HG03432 (cell line): ENCODE data around the gene FFAR1.

Experiments
- ATAC-seq: cut with Tn5 transposase; IDR thresholded peaks from one replicate; pipeline ENCODE4 v1.9.1; 2021; ENCODE audit warnings: mild to moderate bottlenecking, moderate library complexity; ENCODE audit not compliant: unreplicated experiment

Gene FFAR1

DNA sequence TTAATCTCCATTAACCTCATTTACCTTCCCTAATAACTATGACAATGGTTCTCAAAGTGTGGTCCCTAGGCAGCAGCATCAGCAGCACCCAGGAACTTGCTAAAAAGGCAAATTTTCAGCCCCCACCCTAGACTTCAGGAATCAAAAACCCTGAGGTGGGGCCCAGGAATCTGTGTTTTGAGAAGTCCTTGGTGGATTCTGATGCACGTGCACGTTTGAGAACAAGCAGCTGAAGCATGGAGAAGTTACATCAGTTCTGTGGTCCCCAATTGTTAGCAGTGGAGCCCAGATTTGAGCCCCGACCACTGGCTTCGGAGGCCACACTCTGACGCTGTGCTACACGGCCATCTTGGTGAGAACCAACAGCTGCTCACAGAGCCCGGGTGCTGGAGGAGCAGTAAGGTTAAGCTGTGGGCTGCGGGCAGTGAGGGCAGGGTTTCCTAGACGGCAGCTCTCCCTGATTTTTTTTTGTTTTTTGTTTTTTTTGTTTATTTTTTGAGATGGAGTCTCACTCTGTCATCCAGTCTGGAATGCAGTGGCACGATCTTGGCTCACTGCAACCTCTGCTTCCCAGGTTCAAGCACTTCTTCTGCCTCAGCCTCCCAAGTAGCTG is 32.7 kb upstream of the FFAR1 start:
- ATAC-seq, result no peak

DNA sequence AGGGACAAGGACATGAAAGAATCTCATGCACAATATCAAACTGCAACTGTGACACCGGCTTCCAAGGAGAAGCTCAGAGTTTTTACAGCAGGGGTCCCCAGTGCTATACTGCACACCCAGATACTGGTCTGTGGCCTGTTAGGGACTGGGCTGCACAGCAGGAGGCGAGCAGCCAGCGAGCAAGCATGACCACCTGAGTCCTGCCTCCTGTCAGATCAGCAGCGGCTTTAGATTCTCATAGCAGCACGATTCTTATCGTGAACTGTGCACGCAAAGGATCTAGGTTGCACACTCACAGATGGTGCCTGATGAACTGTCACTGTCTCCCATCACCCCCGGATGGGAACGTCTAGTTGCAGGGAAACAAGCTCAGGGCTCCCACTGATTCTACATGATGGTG is 31.8 kb upstream of the FFAR1 start:
- ATAC-seq, result no peak

DNA sequence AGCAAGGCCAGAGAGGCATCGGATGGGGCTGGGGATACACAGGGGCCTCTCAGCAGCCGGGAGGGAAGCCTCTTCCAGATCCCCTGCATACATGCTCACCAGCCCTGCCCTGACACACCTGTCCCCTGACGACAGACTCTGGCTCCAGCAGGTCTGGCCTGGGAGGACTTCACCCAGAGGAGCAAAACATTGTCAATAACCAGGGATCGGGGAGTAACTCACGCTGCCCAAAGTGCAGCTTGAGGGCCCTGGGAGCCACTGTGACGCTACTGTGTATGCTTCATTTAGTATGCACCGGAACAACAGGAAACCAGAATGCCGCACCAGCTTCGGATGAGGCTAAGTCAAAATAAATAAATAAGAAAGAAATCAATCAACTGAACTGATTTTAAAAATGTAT is 31.1 kb upstream of the FFAR1 start:
- ATAC-seq, result no peak

DNA sequence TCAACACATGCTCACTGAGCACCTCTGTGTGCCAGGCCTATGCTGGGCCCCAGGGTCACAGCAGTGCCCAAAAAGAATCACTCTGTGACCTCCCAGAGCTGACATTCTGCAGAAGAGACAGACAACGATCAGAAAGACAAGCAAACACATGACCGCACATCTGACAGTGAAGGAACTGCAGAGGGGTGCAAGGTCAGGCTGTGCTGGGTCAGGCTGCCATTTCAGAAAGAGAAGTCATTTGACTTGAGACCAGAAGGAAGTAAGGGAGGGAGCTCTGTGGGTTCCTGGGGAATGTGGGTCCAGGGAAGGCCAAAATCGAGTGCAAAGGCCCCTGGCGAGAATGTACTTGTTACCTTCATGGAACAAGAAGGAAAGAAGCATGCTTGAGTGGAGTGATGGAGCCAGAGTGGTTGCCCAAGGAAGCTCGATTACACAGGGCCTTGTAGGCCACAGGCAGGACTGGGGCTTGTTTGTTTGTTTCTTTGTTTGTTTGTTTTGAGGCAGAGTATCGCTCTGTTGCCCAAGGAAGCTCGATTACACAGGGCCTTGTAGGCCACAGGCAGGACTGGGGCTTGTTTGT is 30.1 kb upstream of the FFAR1 start:
- no peak for ATAC-seq

DNA sequence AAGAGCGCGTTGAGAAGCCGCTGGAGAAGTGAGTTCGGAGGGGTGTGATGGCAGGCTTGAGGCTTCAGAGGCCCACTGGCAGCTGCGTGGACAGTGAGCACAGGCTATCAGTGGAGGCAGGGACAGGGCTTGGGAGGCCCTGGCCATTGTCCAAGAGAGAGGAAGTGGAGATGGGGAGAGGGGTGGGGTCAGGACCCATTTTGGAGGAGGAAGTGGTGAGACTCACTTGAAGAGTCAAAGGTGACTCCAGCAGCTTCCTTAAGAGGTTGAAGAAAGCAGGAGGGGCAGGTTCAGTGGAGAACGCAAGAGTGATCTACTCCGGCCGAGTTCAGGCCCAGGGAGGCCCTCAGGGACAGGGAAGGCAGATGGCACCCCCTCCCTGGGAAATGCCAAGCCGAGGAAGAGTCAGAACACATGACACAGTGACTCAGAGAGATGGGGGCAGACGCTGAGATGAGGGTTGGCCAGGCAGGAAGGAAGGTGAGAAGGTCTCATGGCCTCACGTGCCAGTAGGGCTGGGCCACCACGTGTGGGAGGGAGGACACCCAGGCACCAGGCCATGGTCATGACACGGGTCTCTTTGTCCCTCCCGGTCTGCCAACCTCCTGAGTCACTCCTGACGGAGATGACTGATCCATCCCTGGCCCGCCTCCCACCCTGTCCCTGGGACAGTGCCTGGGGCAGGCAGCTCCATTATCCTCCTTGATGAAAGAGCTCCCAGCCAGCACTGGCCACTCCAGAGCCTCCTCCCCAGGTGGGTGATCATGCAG is 28.8 kb upstream of the FFAR1 start:
- ATAC-seq, result no peak

DNA sequence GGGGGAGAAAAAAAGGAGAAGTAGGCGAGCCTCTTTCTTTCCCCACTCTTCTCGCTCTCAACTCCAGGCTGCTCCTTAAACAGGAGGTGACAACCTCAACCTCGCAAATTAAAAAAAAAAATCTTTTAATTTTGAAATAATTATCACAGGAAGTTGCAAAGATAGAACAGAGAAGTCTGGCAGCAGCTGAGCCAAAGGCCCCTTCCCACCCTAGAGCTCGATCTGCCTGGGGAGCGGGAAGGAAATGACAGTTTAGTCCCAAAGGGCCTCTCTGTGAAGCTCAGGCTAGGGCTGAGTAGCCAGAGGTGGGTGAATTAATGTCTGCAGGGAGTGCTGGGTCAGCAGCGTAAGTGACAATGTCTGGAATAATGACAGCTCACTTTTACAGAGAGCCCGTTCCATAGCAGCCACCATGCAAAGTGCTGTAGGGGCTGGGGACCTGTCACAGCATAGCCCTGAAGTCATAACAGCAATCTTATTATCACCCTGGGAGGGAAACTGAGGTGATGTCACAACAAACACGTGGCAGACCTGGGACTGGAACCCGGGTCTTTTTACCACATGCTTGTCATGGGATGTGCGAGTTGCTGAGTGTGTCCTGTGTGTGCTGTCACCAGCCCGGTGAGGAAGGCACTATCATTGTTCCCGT is 27.5 kb upstream of the FFAR1 start:
- ATAC-seq, result no peak

DNA sequence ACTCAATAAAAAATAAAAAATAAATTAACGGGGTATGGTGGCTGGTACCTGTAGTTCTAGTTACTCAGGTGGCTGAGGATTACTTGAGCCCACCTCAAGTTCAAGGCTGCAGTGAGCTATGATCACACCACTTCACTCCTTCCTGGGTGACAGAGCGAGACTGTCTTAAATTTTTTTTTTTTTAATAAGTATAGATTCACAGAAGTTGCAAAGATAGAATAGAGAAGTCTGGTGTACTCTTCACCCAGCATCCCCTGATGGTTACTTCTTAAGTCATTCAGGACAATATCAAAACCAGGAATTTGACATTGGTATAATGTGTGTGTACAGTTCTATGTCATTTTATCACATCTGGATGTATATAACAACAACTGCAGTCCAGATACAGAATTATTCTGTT is 26.4 kb upstream of the FFAR1 start:
- ATAC-seq, result no peak

DNA sequence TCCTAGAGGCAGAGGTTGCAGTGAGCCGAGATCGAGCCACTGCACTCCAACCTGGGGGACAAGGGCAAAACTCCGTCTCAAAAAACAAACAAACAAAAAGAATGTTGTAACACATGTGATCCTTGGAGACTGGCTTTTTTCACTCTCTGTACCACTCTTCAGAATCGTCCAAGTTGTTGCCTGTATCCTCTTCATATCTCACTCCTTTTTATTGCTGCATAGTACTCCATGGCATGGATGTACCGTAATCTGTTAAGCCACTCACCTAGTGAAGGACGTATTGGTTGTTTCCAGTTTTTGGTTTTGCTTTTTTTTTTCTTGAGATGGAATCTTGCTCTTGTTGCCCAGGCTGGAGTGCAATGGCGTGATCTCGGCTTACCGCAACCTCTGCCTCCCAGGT is 25.7 kb upstream of the FFAR1 start:
- no peak for ATAC-seq

DNA sequence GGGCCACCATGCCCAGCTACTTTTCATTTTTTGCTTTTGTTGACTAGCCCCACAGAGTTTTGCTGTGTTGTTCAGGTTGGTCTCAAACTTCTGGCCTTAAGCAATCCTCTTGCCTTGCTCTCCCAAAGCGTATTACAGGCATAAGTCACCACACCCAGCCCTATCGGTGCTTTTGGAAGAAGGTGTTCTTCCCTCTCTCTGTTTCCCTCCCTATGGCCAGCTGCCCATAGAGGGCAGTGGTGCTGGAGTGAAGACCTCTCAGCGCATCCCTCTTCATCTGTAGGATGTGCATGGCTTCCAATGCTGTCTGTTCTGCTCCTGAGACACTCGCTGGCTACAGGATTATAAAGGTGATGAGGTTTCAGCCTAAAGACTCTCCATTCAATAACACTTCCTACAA is 20.1 kb upstream of the FFAR1 start:
- ATAC-seq, result no peak

DNA sequence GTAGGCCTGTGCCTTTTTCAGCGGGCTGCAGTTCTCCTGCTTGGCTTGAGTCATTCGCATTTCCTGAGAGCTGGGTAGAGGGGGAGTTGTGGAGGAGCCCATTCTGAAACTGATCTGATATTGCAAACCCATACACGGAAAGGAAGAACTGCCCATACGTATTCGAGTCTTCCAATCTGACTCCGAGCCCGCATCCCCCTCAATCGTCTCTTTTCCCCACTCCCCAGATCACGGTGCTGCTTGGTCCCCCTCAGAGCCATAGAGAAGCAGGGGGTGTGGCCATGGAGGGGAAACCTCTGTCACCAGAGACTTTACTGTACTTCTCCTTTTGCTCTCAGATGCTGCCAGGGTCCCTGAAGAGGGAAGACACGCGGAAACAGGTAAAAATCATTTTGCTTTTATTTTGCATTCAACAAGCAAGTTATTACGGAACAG is 18.8 kb upstream of the FFAR1 start, which contains the start of gene CD22:
CD22 (plus strand) TSS at position 337 of the 435 bp plus-strand sequence. CDS start 2,854 bp downstream, outside the sequence.
- peak; percentile 34 for ATAC-seq

DNA sequence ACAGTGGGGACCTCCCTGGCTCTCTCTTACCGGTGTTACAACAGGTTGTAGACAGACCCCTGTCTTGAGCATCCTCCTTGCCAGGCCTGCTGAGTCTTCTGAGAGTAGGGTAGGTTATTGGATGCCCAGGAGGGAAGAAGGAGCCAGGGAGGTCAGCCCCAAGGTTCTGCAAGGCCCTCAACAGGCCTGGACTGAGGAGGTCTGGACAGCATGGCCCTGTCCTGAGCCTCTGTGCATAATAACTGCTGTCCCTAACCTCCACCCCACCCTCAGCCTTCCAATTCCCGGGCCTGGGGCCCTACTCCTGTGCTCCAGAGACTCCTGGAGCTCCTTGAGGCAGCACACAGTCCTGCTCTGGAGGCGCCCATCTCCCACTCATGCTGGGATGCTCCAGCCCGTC is 18.4 kb upstream of the FFAR1 start:
- peak; percentile 11 for ATAC-seq

DNA sequence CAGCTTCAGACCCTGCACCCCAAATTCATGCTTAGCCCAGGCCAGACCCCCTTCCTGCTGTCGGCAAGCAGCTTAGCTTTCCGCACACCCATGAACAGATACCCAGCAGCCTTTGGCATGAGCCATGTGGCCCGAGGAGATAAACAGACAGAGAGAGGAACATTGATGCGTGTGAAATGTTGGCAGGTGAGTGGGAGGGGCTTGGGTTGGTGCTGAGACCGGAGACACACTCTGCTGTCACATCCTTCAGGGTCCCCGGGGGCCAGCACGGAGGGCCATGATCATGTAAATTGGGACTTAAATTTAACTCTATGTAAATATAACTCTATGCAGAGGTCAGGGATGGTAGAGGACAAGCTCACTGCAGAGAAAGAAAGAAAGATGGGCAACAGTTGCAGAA is 17.2 kb upstream of the FFAR1 start:
- ATAC-seq, result peak; percentile 53

DNA sequence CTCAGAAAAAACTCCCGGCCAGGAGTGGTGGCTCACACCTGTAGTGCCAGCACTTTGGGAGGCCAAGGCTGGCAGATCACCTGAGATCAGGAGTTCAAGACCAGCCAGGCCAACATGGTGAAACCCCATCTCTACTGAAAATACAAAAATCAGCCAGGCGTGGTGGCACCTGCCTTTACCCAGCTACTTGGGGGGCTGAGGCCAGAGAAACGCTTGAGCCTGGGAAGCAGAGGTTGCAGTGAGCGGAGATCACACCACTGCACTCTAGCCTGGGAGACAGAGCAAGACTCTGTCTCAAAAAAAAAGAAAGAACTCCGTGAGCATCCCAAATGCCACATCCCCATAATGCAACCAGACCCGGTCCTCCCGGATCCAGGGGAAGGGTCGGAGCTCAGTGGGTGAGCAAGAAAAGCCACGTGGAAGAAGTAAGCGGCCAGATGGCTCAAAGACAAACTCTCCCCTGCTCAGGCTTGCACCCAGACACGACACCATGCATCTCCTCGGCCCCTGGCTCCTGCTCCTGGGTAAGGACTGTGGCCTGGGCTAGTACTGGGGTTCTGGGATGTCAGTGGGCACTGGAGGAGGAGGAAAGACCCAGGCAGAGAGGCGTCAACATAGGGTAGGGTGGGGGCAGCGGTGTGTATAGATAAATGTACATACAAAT is 16.0 kb upstream of the FFAR1 start:
- no peak for ATAC-seq

DNA sequence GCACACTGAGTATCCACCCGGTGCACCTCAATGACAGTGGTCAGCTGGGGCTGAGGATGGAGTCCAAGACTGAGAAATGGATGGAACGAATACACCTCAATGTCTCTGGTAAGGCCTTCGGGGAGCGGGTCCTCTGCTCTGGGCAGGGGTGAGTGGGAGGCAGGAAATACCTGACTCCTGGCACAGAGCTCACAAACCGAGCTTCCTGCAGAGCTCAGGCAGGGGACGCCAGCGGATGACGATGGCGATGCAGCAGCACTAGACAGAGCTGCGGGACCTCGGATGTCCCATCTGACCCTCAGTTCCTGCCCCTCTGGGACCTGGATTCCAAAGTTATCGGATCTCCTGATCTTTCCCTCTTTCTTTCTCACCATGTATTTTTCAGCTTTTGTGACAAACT is 14.9 kb upstream of the FFAR1 start:
- ATAC-seq, result no peak

DNA sequence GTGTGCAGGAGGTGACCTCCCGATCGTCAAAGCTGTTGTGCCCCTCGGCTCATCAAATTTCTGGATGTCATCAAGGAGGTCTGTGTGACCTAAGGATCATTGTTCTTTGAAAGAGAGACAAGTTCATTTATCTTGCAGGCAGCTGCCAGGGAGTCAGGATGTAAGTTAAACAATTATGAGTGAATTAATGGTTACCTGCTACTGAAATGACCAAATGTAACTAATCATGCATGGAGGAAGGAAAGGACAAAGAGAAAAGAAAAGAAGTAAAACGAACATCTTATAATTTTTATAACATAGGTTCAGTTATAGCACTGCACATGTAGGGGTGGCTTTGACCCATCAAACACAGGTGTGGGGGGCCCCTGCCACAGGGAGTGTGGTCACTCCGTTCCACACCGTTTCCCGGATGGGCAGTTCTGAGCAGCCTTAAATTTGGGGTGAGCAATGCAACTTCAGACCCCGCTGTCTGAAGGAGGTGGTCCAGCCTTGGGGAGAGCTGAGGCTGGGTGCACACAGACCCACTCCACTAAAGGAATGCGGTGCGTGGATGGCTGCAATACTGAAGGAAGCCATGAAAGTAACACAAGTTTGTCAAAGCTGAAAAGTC is 13.5 kb upstream of the FFAR1 start:
- no peak for ATAC-seq

DNA sequence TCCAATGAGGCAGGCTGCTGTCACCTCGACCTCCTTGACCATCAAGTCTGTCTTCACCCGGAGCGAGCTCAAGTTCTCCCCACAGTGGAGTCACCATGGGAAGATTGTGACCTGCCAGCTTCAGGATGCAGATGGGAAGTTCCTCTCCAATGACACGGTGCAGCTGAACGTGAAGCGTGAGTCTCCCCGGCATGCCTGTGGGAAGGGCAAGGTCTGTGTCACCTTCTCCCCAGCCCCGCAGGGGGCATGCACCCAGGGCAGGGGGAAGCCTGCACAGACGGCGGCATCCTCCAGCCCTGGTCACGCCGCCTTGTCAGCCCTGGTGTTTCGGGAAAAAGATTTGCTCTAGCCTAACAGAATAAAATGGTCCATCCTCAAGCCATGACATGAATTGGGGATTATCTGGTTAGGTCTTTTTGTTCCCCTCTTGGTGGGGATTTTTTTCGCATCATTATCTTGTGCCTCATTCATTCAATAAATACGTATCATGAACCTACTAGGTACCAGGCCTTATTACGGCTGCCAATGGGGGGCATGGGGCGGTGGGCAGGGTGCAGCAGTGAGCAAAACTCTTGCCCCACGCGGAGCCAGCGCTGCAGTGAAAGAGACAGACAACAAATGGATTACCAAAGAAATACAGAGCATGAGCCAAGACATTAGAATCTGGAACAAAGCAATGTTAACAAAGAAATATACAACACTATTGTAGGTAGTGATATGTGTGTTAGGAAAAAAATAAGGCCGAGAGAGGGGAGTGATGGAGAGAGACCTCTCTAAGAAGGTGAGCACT is 11.3 kb upstream of the FFAR1 start:
- ATAC-seq, result no peak

DNA sequence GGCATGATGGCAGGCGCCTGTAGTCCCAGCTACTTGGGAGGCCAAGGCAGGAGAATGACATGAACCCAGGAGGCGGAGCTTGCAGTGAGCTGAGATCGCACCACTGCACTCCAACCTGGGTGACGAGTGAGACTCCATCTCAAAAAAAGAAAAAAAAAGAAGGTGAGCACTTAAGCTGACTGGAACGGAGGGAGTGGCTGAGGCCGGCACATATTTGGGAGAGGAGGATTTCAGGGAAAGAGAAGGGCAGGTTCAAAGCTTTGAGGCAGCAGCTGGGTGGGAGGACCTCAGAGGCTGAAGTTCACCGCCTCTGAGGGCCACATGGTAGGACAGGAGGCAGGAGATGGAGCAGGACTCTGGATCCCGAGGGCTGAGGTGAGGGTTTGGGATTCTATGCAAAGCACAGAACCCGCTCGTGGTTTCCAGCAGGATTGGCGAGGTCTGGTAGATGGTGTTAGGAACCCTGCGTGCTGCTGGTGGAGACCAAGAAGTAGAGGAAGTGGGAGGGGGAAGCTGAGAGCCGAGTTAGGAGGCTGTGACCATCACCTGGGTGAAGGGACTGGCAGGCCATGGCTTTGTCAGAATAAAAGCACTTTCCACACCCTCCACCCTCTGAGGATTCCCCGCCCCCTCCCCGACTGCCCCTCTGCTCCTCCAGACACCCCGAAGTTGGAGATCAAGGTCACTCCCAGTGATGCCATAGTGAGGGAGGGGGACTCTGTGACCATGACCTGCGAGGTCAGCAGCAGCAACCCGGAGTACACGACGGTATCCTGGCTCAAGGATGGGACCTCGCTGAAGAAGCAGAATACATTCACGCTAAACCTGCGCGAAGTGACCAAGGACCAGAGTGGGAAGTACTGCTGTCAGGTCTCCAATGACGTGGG is 10.4 kb upstream of the FFAR1 start:
- ATAC-seq, result no peak

DNA sequence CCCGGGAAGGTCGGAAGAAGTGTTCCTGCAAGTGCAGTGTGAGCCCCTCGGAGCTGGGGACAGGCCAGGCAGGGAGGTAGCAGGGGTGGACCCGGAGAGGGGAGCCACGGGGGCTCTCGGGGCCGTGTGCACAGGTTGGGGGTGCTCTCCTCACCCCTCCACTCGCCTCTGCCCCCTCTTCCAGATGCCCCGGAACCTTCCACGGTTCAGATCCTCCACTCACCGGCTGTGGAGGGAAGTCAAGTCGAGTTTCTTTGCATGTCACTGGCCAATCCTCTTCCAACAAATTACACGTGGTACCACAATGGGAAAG is 9.8 kb upstream of the FFAR1 start:
- ATAC-seq, result no peak

DNA sequence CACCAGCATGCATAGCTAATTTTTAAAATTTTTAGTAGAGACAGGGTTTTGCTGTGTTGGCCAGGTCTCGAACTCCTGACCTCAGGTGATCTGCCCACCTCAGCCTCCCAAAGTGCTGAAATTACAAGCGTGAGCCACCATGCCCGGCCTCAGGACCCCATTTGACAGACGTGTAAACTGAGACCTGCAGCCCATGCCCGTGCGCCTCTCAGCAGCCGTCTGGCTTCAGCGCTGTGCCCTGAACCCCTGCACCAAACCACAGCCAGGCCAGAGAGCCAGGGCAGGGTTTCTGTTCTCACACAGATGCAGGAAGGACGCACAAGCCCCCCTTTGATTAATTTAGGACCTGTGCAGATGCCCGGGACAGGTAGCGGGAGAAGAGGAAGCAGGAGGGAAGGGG is 7.3 kb upstream of the FFAR1 start:
- no peak for ATAC-seq
